Natural killer cell (primary cell): ENCODE measurements around the gene STH. TPM values are rescaled to one million over a fixed set of nuclear protein-coding genes. Genes with fewer than 3 reads are reported as not detected.

ENCODE experiments used
- ATAC-seq, 3 donors: fragments of 150-1000 bp in 2 of 3; fragments of 200-7000 bp in 1 of 3; cut with Tn5 transposase; 1 replicate in 1 of 3; 2 replicates in 2 of 3; pipeline ENCODE4 v1.10.0; 2021; ENCODE audit warnings: mild to moderate bottlenecking in 2 of 3, moderate library complexity in 2 of 3
- DNase-seq, 2 donors: peaks; one replicate each; pipeline versions ENCODE4 v3.0.0 to v3.0.0-alpha.2; 2013 to 2021; ENCODE audit warnings: mixed read lengths in 1 of 2
- H3K27ac ChIP-seq: one replicate; pipeline ENCODE4 v1.5.1; 2013; ENCODE audit warnings: mild to moderate bottlenecking, low read length
- H3K27me3 ChIP-seq: one replicate; pipeline ENCODE4 v1.6.1; 2013; ENCODE audit warnings: low read length; ENCODE audit not compliant: control insufficient read depth, insufficient read depth
- H3K36me3 ChIP-seq: one replicate; pipeline ENCODE4 v1.6.1; 2013; ENCODE audit warnings: low read length; ENCODE audit not compliant: control insufficient read depth, insufficient read depth
- H3K4me1 ChIP-seq: one replicate; pipeline ENCODE4 v1.6.1; 2013; ENCODE audit warnings: low read length; ENCODE audit not compliant: control insufficient read depth, insufficient read depth
- H3K4me3 ChIP-seq: one replicate; pipeline ENCODE4 v1.5.1; 2013; ENCODE audit warnings: low read length
- H3K9me3 ChIP-seq: one replicate; pipeline ENCODE4 v1.6.1; 2013; ENCODE audit warnings: low read length; ENCODE audit not compliant: control insufficient read depth, insufficient read depth
- H3K27ac Mint-ChIP-seq, 2 donors: one replicate each; pipeline ENCODE4 v1.8.0; 2022; ENCODE audit warnings: mild to moderate bottlenecking in 2 of 2, mixed read lengths in 2 of 2, moderate library complexity in 1 of 2
- H3K27me3 Mint-ChIP-seq, 2 donors: one replicate each; pipeline ENCODE4 v1.8.0; 2022; ENCODE audit warnings: low read depth in 2 of 2, mixed read lengths in 2 of 2
- H3K36me3 Mint-ChIP-seq: one replicate; pipeline ENCODE4 v1.8.0; 2022; ENCODE audit warnings: mixed read lengths
- H3K4me1 Mint-ChIP-seq, 2 donors: one replicate each; pipeline ENCODE4 v1.8.0; 2022; ENCODE audit warnings: mixed read lengths in 2 of 2
- H3K4me3 Mint-ChIP-seq: one replicate; pipeline ENCODE4 v1.8.0; 2022; ENCODE audit warnings: mild to moderate bottlenecking, moderate library complexity, mixed read lengths
- H3K9me3 Mint-ChIP-seq, 2 donors: one replicate each; pipeline ENCODE4 v1.8.0; 2022; ENCODE audit warnings: mixed read lengths in 2 of 2
- WGBS: methylation state at CpG from one replicate; pipeline ENCODE4 v1.1.7; 2013; ENCODE audit warnings: missing lambda C conversion rate; ENCODE audit not compliant: insufficient coverage; 5-methylcytosine and 5-hydroxymethylcytosine counted together
- intact Hi-C: fragments of 100-400 bp; cut with micrococcal nuclease; formaldehyde crosslinking; loops from one replicate; pipeline ENCODE4 v1.14.2; 2022
- total RNA-seq, 4 donors: library from RNA; stranded (reverse); fragments of 120-200 nt in 1 of 4; gene quantifications; one replicate each; pipeline versions ENCODE4 v1.2.3 to v1.2.4, GENCODE V29; 2013 to 2022
- TF ChIP-seq, protein P1 (sequence below): fragments of 200-600 bp; IDR thresholded peaks from one replicate; pipeline ENCODE4 v1.8.0; 2022; ENCODE audit warnings: antibody characterized with exemption

Gene STH
- total RNA-seq, 3 donors from 2014 or later (not counting 1 experiment from before 2014, with no cell fraction given) = not detected

DNA sequence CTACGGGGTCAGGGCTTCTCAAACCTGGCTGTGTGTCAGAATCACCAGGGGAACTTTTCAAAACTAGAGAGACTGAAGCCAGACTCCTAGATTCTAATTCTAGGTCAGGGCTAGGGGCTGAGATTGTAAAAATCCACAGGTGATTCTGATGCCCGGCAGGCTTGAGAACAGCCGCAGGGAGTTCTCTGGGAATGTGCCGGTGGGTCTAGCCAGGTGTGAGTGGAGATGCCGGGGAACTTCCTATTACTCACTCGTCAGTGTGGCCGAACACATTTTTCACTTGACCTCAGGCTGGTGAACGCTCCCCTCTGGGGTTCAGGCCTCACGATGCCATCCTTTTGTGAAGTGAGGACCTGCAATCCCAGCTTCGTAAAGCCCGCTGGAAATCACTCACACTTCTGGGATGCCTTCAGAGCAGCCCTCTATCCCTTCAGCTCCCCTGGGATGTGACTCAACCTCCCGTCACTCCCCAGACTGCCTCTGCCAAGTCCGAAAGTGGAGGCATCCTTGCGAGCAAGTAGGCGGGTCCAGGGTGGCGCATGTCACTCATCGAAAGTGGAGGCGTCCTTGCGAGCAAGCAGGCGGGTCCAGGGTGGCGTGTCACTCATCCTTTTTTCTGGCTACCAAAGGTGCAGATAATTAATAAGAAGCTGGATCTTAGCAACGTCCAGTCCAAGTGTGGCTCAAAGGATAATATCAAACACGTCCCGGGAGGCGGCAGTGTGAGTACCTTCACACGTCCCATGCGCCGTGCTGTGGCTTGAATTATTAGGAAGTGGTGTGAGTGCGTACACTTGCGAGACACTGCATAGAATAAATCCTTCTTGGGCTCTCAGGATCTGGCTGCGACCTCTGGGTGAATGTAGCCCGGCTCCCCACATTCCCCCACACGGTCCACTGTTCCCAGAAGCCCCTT lies 10.9 kb downstream of the STH start:
- TF ChIP-seq, protein P1, sequence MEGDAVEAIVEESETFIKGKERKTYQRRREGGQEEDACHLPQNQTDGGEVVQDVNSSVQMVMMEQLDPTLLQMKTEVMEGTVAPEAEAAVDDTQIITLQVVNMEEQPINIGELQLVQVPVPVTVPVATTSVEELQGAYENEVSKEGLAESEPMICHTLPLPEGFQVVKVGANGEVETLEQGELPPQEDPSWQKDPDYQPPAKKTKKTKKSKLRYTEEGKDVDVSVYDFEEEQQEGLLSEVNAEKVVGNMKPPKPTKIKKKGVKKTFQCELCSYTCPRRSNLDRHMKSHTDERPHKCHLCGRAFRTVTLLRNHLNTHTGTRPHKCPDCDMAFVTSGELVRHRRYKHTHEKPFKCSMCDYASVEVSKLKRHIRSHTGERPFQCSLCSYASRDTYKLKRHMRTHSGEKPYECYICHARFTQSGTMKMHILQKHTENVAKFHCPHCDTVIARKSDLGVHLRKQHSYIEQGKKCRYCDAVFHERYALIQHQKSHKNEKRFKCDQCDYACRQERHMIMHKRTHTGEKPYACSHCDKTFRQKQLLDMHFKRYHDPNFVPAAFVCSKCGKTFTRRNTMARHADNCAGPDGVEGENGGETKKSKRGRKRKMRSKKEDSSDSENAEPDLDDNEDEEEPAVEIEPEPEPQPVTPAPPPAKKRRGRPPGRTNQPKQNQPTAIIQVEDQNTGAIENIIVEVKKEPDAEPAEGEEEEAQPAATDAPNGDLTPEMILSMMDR = no peak
- intact Hi-C loops = loop anchor here (10.0 kb wide), 1 partner anchor 275 kb away; no protein-coding TSS in a partner anchor

DNA sequence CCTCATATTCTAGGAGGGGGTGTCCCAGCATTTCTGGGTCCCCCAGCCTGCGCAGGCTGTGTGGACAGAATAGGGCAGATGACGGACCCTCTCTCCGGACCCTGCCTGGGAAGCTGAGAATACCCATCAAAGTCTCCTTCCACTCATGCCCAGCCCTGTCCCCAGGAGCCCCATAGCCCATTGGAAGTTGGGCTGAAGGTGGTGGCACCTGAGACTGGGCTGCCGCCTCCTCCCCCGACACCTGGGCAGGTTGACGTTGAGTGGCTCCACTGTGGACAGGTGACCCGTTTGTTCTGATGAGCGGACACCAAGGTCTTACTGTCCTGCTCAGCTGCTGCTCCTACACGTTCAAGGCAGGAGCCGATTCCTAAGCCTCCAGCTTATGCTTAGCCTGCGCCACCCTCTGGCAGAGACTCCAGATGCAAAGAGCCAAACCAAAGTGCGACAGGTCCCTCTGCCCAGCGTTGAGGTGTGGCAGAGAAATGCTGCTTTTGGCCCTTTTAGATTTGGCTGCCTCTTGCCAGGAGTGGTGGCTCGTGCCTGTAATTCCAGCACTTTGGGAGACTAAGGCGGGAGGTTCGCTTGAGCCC lies 11.6 kb downstream of the STH start:
- no peak overlapping the region for H3K4me3 ChIP-seq
- no peaks in the 10 kb centered on the region for H3K4me1 ChIP-seq
- WGBS = 86% methylated on average over 16 of the region's 16 CpGs
- intact Hi-C loops = no loop called here
- DNase-seq (no peak), ATAC-seq (no peak)
- H3K36me3 ChIP-seq = no peaks in the 10 kb centered on the region
- H3K27me3 Mint-ChIP-seq = no peaks in the 10 kb centered on the region
- H3K4me1 Mint-ChIP-seq = no peaks in the 10 kb centered on the region
- no peak overlapping the region for H3K27ac ChIP-seq
- H3K27ac Mint-ChIP-seq = no peak overlapping the region
- TF ChIP-seq, protein P1 = no peak
- H3K9me3 ChIP-seq = no peaks in the 10 kb centered on the region
- no peaks in the 10 kb centered on the region for H3K9me3 Mint-ChIP-seq
- H3K36me3 Mint-ChIP-seq = no peaks in the 10 kb centered on the region
- H3K4me3 Mint-ChIP-seq = no peak overlapping the region
- H3K27me3 ChIP-seq = no peaks in the 10 kb centered on the region

More for the DNA sequence above, 10.9 kb downstream of the STH start:
- Mint-ChIP-seq H3K27ac (no peak overlapping the region), H3K4me3 (no peak overlapping the region), H3K4me1 (no peaks in the 10 kb centered on the region), H3K9me3 (no peaks in the 10 kb centered on the region), H3K36me3 (no peaks in the 10 kb centered on the region), H3K27me3 (no peaks in the 10 kb centered on the region)
- ATAC-seq = no peak
- Histone ChIP-seq H3K4me3 (no peak overlapping the region), H3K27ac (no peak overlapping the region), H3K9me3 (no peaks in the 10 kb centered on the region), H3K36me3 (no peaks in the 10 kb centered on the region), H3K4me1 (no peaks in the 10 kb centered on the region), H3K27me3 (no peaks in the 10 kb centered on the region)
- 84% methylated on average over 33 of the region's 33 CpGs for WGBS
- DNase-seq = no peak

DNA sequence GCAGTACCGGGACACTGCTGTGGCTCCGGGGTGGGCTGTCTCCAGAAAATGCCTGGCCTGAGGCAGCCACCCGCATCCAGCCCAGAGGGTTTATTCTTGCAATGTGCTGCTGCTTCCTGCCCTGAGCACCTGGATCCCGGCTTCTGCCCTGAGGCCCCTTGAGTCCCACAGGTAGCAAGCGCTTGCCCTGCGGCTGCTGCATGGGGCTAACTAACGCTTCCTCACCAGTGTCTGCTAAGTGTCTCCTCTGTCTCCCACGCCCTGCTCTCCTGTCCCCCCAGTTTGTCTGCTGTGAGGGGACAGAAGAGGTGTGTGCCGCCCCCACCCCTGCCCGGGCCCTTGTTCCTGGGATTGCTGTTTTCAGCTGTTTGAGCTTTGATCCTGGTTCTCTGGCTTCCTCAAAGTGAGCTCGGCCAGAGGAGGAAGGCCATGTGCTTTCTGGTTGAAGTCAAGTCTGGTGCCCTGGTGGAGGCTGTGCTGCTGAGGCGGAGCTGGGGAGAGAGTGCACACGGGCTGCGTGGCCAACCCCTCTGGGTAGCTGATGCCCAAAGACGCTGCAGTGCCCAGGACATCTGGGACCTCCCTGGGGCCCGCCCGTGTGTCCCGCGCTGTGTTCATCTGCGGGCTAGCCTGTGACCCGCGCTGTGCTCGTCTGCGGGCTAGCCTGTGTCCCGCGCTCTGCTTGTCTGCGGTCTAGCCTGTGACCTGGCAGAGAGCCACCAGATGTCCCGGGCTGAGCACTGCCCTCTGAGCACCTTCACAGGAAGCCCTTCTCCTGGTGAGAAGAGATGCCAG lies 12.9 kb downstream of the STH start:
- intact Hi-C loops = no loop called here
- DNase-seq (no peak), ATAC-seq (no peak)
- TF ChIP-seq, protein P1 = no peak
- 94% methylated on average over 28 of the region's 28 CpGs for WGBS
- Mint-ChIP-seq H3K9me3 (no peaks in the 10 kb centered on the region), H3K27me3 (no peaks in the 10 kb centered on the region), H3K4me3 (no peak overlapping the region), H3K27ac (no peak overlapping the region), H3K4me1 (no peaks in the 10 kb centered on the region), H3K36me3 (no peaks in the 10 kb centered on the region)
- no peaks in the 10 kb centered on the region for H3K9me3 ChIP-seq
- H3K36me3 ChIP-seq = no peaks in the 10 kb centered on the region
- no peak overlapping the region for H3K27ac ChIP-seq
- H3K4me1 ChIP-seq = no peaks in the 10 kb centered on the region
- no peak overlapping the region for H3K4me3 ChIP-seq
- no peaks in the 10 kb centered on the region for H3K27me3 ChIP-seq
